Right hindlimb (tissue), 1 donor: ENCODE measurements around the gene ZNF784.

Experiments used
- DNase-seq: peaks from one replicate; pipeline ENCODE4 v3.0.0-alpha.2; 2018

ZNF784 gene

DNA sequence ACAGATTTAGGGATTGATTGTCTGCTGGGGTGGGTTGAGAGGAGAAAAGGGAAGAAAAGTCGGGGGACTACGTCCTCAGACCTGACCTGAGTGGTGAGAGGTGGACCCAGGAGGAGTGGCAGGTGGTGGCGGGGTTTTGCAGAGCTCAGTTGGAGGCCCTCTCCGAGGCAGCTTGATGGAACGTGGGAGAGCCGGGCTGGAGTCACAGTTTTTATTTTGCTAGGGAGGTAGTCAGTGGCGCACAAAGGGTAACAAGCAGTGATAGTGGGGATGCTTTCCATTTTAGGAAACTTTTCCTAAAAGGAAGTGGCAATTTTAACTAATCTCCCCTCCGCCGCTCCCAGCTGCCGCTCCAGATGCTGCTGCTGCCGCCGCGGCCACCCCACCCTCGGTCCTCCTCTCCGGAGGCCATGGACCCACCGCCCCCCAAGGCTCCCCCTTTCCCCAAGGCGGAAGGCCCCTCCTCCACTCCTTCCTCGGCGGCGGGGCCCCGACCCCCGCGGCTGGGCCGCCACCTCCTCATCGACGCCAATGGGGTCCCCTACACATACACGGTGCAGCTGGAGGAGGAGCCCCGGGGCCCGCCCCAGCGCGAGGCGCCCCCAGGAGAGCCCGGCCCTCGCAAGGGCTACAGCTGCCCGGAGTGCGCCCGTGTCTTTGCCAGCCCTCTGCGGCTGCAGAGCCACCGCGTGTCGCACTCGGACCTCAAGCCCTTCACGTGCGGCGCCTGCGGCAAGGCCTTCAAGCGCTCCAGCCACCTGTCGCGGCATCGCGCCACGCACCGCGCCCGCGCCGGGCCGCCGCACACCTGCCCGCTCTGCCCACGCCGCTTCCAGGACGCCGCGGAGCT is 18.0 kb upstream of the ZNF784 start:
- no peak for DNase-seq

DNA sequence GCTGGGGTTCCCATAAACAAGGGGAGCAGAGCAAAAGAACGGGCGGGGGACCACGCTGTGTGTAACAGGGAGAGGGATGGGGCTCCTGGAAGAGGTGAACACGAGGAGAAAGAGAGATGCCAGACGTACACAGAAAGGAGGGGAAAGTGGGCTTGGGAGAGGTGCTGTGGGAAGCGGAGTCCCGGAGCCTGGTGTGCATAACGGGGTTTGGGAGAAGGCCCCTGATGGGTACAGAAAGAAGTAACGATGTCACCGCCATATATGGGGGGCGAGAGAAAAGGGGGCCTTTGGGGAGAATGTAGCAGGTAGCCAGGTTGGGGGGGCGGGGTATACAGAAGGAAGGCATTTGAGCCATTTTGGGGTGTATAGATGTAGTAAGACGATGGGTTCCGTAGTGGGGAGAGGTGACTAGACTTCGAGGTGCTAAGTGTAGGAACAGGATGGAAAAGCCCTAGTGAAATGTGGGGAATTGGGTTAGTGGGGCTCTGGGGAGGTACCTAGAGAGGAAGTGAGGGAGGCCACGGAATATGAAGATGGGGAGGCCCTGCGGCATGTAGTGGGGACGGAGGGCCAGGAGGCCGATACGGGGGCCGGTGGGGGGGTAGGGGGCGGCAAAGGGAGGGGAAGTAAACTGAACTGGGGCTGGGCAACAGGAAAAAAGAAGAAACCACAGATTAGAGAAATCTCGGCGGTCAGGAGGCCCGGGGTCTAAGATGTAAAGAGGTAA is 17.2 kb upstream of the ZNF784 start:
- no peak for DNase-seq

DNA sequence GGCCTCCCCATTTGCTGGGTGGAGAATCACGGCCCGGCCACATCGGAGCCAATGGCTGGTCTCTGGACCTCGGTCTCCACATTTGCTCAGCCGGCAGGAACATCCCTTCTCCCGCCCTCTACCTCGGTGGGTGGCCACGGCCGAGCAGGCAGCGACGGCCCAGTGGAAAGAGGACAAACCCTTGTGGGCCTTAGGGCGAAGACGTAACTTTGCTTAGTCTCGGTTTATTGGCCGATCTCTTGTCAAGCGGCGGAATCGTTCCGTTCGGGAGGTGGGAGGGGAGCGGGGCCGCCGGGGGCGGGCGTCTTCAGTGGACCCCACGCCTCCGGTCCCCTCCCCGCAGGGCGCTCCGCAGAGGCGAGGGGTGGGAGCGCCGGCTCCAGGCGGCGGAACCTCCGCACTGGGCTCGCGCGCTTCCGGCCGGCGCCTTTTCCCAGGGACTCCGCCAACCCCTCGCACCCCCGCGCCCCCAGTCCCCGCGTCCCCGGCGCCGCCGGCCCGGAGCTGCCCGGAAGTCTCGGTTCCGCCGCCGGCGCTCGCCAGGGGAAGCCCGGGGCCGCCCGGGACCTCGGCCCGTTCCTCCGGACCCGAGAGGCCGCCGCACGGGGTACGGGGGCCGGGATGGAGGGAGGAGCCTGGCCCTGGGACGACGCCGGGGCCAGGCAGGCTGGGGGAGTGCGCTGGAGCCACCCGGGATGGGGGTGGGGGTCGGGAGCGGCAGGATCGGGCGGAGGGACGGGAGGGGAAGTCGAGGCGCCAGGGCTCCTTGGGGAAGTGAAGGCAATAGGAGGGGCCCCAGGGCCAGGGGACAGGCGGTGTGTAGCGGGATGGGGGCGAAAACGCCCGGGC is 16.4 kb upstream of the ZNF784 start, which contains the start of gene ZNF580:
Gene ZNF580 (plus strand): TSS at position 426 of the 849 bp plus-strand sequence. CDS start 1,507 bp downstream, outside the sequence.
- DNase-seq: peak; percentile 91

DNA sequence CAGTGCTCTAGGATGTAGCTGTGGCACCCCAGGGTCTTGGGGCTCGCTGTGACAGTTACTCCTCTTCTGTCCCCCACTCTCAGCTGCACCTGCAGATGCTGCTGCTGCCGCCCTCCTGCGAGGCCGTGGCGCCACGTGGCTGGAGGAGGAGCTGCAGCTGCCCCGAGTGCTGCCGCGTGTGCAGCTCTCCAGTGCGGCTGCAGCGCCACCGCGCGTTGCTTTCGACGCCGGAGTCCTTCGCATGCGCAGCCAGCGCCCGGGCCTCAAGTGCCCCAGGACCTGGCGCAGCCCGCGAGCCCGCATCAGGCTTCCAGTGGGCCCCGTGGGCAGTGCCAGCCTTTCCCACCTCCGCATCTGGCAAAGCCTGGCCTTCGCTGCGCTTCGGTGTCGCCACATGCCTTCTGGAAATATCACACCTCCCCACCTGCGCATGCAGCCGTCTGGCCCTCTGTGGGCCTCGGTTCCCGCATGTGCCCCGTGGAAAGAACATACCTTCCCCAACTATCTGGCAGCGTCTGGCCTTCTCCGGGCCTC is 15.7 kb upstream of the ZNF784 start:
- DNase-seq: peak; percentile 73

DNA sequence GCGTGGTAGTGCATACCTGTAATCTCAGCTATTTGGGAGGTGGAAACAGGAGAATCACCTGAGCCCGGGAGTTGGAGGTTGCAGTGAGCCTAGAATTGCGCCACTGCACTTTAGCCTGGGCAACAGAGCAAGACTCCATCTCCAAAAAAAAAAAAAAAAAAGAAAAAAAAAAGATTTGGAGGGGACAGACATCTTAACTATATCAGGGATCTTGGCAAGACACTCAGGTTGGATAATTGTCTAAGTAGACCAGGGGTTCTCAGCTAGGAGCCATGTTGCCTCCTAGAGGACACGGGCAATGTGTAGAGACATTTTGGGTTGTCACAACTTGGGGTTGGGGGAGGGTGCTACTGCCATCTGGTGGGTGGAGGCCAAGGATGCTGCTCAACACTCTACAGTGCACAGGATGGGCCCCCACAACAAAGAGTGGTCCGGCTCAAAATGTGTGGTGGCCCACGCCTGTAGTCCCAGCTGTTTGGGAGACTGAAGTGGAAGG is 14.5 kb upstream of the ZNF784 start:
- no peak for DNase-seq

DNA sequence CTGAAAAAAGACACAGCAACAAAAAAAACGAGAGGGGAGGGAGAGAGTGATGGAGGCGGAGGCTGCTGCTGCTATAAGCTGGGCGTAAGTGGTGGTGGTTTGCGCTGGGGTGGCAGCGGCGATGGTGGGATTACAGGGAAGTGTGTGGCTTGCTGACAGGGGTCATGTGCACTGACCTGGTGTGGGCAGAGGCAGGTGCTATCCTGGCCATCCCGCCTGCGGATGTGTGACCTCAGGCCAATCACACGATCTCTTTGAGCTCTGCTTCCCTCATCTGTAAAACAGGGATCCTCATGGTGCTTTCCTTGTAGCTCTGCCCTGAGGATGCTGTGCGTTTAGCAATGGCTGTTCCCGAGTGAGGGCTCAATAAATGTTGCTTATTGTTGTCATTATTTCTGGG is 13.2 kb upstream of the ZNF784 start:
- DNase-seq: no peak

DNA sequence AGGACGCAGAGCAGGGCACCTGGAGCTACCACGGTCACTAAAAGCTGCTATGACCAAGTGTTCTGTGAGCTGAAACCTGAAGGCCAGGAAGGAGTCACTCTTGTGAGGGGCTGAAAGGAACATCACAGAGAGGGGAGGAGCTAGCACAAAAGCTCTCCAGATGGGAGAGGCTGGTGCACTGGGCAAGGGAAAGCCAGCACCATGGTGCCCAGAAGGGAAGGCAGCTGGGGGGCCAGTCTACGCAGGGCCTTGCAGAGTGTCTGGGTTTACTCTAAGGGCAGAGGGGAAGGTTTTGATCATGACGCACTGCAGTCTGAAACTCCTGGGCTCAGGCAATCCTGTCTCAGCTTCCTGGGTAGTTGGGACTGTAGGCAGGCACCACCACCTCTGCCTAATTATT is 12.4 kb upstream of the ZNF784 start:
- no peak for DNase-seq

DNA sequence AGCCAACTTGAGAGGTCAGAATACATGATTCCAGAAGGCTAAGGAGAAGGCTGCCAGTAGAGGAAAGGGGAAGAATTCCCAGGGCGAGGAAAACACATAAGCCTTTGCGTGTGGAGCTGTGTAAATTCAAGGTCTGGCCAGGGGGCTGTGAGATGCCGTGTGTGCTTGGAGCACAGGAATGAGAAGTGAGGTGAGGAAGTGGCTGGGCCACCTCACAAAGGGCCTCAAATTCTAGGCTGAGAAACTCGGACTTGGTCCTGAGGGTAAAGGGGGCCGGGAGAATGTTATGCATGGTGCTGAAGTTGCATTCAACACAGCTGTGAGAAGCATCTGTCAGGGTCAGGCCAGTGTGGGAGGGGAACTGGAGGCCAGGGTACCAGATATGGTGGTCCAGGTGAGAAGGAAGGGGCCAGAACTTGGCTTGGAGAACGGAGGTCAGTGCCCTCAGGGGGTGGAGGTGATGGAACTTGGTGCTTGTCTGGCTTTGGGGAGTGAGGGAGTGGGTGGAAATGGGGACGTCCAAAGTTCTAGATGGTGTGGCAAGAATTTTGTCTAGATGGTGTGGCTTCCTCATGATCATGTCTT is 11.6 kb upstream of the ZNF784 start:
- DNase-seq: peak; percentile 20

DNA sequence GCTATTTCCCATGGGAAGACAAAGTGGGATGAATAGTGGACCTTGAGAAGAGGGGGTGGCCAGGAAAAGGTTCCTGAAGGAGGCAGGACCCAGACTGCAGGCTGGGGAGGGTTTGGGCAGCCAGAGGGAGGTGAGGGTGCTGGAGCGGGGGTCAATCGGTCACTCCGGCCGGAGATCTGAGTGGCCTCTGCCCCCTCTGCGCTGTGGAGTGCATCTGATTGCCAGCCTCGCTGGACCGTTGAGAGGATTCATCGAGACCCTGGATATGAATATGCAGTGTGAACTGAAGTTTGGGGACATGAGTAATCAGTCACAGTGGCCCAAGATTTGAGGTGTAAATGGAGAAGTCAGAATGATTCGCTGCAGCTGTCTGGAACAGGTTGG is 11.0 kb upstream of the ZNF784 start:
- no peak for DNase-seq

DNA sequence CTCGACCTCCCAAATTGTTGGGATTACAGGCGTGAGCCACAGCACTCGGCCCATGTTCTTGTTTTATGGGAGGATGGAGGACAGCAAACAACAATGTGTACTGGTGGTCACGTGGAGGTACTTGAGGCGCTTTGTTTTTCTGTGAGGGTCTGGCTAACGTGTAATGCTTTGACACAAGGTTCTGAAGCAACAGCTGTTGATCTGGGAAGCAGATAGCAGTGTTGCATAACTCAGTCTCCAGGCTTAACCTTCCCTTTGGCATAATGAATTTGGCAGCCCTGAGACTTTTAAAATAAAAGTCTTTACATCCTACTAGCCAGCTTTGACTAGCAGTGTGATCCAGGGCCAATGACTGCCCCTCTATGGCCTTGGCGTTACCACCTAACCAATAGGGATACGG is 9.5 kb upstream of the ZNF784 start:
- no peak for DNase-seq

DNA sequence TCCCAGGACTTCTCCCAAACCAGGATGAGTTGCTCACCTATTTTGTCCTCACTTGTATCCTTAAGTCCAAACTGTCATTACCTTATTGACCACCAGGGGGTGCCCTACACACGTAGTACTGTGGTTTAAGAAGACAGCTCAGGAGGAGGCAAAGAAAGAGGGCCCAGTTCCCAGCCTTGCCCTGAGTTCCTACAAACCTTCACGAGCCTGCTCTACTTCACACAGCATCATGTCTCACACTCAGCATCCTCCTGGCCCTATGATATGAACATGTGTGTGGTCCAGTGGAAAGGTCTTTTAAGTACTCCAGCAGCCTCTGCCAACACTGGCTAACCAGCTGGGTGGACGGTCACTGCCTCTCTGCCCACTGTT is 8.1 kb upstream of the ZNF784 start:
- DNase-seq: peak; percentile 87

DNA sequence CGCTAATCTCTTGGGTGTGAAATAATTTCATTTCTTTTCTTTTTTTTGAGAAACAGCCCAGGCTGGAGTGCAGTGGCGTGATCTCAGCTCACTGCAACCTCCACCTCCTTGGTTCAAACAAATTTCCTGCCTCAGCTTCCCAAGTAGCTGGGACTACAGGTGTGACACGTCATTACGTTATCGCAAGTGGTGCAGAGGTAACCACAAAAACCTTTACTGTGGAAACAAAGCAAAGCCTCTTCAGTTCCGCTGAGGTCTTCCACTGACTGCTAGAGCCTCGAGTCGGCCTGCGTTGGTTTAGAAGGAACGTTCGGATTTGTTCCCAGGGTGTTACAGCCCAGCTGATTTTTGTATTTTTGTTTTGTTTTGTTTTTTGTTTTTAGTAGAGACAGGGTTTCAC is 2.0 kb upstream of the ZNF784 start:
- no peak for DNase-seq

DNA sequence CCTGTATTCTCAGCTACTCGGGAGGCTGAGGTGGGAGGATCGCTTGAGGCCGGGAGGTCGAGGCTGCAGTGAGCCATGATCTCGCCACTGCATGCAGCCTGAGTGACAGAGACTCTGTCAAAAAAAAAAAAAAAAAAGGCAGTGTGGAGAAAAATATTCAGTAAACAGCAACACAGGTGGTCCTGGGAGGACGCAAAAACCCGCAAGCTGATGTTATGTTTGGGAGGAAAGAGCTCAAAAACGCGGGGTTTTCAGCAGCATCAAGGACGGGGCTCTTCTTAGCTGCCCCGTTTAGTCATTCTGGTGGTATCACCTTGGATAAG is 599 bp upstream of the ZNF784 start:
- no peak for DNase-seq

DNA sequence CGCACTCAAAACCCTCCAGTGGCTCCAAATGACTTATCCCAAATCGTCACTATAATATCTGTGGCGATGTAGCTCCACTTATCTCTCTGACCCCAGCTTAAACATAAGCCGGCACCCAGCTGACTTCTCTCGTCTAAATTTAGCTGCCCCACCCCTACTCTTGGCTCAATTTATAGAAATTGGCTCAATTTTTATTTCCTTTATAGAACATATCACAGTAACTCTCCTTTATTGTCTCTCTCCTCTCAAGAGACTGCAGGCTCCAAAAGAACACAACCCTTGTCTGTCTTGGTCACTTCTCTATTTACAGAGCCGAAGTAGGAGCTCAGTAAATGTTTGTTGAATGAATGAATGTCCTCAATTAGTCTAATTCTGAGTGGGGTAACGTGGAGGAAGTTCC is 805 bp downstream of the ZNF784 start:
- DNase-seq: no peak

DNA sequence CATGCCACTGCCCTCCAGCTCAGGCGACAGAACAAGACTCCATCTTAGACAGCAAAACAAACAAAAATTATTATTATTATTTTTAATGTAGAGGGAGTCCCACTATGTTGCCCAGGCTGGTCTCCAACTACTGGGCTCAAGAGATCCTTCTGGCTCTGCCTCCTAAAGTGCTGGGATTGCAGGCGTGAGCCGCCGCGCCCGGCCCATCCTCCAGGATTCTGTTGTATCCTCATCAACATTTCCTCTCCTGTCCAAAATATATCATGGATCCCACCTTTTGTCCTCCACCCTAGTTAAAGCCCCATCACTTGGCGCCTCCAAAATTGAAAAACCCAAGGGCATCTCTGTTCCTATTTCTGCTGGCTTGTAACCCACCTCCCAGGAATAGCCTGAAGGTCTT is 1.2 kb downstream of the ZNF784 start:
- DNase-seq: no peak

DNA sequence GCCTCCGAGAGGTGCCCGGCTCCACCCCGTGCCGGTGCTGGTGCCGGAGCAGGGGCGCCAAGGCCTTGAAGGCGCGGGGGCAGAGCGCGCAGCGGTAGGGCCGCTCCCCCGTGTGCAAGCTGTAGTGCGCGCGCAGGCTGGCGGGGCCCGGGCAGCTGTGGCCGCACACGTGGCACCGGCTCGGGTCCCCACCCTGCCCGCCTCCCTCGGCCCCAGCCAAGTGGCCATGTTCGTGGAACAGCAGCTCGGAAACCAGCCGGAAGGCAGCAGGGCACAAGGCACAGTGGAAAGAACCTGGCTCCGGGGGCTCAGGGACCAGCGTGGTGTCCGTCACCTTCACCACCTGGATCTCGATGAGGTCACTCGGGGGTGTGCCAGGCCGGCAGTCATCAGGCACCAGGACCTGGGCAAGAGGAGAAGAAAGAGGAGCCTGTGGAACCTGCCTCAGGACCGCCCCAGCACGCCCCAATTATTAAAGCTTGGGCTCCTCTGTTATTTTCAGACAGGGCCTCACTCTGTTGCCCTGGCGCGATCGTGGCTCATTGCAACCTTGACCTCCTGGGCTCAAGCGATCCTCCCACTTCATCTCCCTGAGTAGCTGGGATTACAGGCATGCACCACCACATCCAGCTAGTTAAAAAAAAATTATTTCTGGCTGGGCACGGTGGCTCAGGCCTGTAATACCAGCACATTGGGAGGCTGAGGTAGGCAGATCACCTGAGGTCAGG is 2.0 kb downstream of the ZNF784 start:
- no peak for DNase-seq

DNA sequence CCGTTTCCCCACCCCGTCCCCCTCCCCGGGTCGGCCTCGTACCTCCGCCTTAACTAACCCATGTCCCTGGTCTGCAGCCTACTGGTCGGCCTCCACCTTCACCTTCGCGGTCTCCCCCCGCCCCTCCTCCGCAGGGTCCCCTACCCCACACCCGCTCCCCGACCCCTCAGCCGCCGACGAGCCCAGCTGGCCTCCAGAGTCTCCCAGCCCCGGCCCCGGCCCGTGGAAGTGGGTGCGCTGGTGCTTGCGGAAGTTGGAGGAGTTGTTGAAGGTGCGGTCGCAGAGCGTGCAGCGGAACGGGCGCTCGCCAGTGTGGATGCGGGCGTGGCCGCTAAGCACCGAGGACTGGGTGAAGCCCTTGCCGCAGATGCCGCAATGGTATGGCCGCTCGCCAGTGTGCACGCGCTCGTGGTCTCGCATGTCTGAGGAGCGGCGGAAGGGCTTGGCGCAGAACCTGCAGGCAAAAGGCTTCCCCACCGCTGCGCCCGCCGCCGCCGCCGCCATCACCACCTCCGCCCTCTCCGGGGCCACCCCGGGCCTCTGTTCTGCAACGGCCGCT is 2.6 kb downstream of the ZNF784 start:
- DNase-seq: no peak

DNA sequence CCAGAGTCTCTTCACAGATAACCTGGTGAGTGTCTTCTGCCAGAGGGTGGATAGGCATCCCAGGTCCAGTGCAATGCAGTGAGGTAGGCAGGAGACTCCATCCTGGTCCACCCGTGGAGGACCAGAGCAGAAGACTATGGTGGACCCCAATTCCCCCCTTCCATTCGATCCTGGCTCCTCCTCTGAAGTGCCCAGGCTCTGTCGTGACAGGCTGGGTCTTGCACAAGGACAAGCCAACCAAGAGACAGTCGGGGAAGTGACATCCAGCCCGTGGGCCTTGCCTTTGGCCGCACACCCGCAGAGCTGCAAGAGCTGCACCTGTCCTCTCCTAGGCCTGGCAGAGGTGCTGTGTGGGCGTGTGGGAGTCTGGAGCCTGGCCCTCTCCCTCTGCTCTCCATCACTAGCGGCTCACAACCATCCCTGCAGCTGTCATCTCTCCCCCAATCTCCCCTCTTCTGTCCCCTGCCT is 3.1 kb downstream of the ZNF784 start:
- no peak for DNase-seq

DNA sequence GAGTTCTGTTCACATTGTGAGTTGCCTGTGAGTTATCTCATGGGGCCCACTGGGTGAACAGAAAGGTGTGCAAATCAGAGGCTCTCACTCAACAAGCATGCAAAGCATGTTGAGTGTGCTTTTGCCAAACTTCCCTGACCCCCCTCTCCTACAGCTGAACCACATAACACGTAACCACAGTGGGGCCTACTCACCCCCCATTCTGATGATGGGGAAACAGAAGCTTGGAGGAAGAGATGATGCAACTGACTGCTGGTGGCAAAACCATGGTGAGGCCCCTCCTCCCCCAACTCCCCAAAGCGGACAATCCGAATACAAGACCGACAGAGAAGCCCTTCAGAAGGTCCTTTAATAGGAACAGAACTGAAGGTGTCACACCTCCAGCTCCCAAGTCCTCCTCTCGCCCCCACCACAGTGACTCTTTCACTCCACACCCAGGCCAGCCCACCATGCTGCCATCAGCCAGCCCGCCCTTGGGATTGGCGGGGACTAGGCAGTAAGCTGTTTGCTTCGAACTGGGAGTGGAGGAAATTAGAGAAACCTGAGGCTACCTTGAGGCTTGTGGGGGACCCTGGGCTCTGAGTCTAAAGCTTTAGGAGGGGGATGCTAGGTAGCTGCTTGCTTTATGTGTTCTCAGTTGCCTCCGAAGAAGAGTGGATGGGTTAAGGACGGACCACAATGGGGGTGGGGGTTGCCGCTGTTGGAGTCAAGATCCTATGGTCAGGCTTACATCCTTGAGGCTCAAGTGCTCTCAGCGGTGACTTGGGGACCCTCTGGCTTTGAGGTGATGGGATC is 3.8 kb downstream of the ZNF784 start:
- no peak for DNase-seq

DNA sequence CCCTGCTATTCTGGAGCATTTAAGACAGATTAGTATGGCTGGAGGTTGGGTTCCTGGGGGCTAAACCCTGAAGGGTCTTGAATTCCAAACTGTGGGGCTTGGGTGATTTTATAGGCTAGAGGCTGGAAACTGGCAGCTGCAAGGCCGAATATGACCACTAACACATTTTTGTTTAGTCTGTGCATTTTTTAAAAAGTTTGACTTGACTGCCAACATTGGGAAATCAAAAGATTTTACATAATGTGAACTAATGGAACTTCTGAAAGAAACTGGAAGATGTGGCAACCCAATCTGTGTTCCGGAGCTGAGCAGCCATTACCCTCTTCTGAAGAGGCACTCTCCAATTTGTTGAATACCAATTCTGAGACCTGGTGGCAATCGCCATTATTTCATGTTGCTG is 5.1 kb downstream of the ZNF784 start:
- no peak for DNase-seq

DNA sequence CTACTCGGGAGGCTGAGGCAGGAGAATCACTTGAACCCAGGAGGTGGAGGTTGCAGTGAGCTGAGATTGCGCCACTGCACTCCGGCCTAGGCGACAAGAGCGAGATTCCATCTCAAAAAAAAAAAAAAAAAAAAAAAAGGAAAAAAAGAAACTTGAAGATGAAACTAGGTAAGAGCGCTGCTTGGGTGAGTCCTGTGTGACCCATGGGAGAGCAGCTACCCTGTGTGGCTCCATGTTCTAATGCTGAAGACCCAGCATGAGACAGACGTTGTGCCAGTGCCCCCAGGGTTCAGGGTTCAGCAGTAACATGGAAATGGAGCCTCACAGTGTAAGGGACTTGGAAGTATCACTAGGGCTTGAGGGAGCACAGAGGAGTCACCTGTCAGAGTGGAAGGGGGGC is 5.9 kb downstream of the ZNF784 start:
- DNase-seq: no peak
